ENCODE data around the gene ZNF592.

GRCh38 chr15:84834229-84834955 is 86.0 kb downstream of the ZNF592 start:
- TF ChIP-seq, protein P1, sequence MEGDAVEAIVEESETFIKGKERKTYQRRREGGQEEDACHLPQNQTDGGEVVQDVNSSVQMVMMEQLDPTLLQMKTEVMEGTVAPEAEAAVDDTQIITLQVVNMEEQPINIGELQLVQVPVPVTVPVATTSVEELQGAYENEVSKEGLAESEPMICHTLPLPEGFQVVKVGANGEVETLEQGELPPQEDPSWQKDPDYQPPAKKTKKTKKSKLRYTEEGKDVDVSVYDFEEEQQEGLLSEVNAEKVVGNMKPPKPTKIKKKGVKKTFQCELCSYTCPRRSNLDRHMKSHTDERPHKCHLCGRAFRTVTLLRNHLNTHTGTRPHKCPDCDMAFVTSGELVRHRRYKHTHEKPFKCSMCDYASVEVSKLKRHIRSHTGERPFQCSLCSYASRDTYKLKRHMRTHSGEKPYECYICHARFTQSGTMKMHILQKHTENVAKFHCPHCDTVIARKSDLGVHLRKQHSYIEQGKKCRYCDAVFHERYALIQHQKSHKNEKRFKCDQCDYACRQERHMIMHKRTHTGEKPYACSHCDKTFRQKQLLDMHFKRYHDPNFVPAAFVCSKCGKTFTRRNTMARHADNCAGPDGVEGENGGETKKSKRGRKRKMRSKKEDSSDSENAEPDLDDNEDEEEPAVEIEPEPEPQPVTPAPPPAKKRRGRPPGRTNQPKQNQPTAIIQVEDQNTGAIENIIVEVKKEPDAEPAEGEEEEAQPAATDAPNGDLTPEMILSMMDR (IDR thresholded peaks at IDR 0.05): no peak
- no peak for TF ChIP-seq POLR2A (IDR thresholded peaks at IDR 0.05)

Measured in tibial nerve (tissue), 3 donors.